ENCODE results near the gene LAPTM4A.
A peak's percentile ranks its signal among the peaks of the same experiment; 100 is the strongest.
"Not testable (repeated sequence)": the region's sequence is repeated elsewhere in the genome, so short reads cannot be mapped to it uniquely, and the experiment has no call there.

The LAPTM4A gene

GRCh38 chr2:20050104-20050645, 1.3 kb downstream of the LAPTM4A start:
- peak; percentile 40 for DNase-seq

GRCh38 chr2:20049637-20050036, 1.8 kb downstream of the LAPTM4A start:
- DNase-seq, result no peak

DNA sequence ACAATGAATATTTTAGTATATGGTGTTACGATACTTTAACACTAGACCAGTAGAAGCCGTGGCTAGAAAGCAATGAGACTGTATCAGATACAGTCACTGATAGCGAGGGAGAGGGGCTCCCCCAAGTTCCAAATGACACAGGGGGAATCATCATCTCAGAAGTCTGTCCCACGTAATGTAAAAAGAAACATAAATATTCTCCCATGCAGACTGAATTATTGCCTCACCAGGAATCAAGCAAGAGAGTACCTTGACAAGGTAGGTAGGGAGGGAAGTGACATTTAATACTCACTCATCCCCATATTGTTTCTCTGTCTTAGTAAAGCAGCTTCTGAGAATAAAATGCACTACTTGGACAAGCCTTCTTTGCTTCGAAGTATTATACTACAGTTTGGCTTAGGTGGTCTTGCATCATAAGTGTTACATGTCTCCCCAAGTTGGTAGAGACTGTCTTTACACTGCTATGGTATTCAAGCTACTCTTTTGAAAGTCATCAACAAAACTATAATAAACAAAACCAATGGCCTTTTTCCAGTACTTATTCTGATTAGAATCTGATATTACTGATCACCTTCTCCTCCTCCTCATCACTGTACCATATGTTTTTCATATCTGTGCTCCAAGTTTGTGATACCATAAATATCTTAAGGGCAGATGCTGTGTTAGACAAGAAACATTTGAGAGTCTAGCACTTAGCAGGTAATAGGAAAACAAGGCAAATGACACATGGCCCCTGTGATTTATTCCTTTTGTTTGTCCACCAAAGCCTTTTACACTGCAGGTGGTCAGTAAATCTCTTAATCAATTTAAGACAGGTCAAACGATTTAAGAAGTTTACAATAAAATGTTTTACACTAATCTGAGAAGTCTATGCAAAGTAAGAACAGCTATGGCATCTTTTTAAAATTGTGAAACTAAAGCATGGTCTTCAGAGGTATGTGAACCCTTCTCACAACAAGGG, 2.7 kb downstream of the LAPTM4A start:
- DNase-seq, result no peak

- not testable (repeated sequence) for DNase-seq
Measured at GRCh38 chr2:20045712-20046292, 5.6 kb downstream of the LAPTM4A start.

GRCh38 chr2:20044778-20045177, 6.7 kb downstream of the LAPTM4A start:
- no peak for DNase-seq

- DNase-seq, result no peak
Measured at GRCh38 chr2:20042531-20042930, 8.9 kb downstream of the LAPTM4A start.

DNA sequence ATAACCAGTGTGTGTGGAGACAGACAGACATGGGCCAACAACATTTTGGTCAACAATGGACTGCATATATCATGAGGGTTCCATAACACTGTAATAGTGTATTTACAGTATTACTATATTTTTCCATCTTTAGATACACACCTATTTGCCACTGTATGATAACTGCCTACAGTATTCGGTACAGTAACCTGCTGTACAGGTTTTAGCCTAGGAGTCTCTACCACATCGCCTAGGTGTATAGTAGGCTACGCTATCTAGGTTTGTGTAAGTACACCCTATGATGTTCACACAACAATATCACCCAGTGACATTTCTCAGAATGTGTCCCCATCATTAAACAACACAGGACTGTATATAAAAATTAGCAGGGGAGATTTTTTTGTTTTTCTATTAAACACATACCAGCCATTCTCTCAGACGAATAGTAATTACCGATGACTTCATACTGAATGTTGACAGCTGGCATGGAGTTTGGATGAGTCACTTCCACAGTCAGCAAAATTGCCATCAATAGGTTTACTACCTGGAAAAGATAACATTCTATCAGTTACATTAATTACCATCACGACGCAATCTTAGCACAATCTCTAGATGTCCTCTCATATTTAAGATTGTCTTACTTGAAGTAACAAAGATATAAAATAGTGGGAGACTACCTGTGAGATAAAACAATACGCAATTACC, 10.8 kb downstream of the LAPTM4A start:
- DNase-seq, result no peak

- no peak for DNase-seq
Measured at GRCh38 chr2:20037660-20038059, 13.8 kb downstream of the LAPTM4A start.

- DNase-seq, result no peak
Measured at GRCh38 chr2:20035955-20036666, 15.3 kb downstream of the LAPTM4A start.

DNA sequence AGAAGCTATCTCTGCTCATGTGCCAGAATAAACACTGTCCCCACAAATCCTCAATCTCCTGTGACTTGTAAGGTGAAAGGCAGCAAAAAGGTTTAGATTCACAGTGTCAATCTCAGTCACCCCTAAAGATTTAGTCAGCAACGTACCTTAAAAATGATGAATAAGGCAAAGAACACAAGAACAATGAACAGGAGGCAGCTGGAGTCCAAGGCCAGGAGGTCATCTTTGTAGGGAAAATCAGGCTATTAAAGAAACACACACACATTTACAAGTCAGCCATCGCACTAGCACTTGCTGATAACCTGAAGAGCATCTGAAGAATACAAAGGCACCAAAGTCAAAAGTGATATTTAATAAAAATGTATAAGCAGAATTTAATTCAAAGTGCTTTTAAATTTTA, 16.6 kb downstream of the LAPTM4A start:
- DNase-seq, result no peak

GRCh38 chr2:20034218-20034617, 17.2 kb downstream of the LAPTM4A start:
- no peak for DNase-seq

DNA sequence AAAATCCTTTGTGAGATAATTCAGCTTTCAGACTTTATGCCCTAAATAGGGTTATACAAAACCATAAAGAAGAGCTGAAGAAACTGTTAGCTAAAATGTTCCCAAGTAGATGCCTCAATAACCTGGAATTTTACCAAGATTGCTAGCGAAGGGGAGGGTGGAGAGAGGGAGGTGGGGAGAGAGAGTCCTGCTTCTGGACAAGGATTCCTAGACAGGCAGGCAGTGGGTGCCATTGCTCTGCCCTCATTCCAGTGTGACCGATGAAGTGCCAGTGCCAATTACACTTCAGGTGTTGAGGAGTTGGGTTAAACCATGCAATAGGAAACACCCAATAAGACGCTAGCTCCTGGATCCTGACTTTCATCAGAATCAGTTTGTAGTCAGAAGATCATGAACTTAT, 18.1 kb downstream of the LAPTM4A start:
- no peak for DNase-seq

- DNase-seq, result no peak
Measured at GRCh38 chr2:20030224-20030623, 21.2 kb downstream of the LAPTM4A start.

GRCh38 chr2:20027705-20028434, 23.6 kb downstream of the LAPTM4A start:
- DNase-seq, result no peak

GRCh38 chr2:20027260-20027677, 24.2 kb downstream of the LAPTM4A start:
- no peak for DNase-seq

GRCh38 chr2:20025065-20025786, 26.2 kb downstream of the LAPTM4A start:
- no peak for DNase-seq

- DNase-seq, result no peak
Measured at GRCh38 chr2:20023688-20024087, 27.7 kb downstream of the LAPTM4A start.

DNA sequence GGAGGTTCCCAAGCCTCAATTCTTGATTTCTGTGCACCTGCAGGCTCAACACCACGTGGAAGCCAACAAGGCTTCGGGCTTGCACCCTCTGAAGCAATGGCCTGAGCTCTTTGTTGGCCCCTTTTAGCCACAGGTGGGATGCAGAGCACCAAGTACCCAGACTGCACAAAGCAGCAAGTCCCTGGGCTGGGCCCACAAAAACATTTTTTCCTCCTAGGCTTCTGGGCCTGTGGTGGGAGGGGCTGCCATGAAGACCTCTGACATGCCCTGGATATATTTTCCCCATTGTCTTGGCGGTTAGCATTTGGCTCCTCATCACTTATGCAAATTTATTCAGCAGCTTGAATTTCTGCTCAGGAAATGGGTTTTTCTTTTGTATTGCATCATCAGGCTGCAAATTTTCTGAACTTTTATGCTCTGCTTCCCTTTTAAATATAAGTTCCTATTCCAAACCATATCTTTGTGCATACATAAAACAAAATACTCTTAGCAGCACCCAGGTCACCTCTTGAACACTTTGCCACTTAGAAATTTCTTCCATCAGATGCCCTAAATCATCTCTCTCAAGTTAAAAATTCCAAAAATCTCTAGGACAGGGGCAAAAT, 29.9 kb downstream of the LAPTM4A start:
- DNase-seq, result no peak

DNA sequence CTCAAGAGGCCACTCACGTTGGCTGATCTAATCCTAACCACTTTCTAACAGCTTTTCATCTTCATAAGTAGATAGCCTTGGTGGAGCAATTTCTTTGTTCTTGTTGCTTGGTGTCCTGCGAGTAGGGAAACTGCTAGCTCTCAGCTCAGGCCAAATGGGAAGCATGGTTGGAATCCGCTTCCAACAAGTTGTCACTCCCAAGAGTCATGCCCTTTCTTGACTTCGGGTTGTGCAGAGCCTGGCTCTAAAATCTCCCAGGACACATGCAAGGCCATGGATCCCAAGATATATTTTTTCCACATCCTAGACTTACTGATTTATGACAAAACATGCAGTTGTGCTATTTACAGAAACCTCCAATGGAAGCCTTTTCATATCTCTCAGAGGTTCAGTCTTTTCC, 31.7 kb downstream of the LAPTM4A start:
- no peak for DNase-seq

DNA sequence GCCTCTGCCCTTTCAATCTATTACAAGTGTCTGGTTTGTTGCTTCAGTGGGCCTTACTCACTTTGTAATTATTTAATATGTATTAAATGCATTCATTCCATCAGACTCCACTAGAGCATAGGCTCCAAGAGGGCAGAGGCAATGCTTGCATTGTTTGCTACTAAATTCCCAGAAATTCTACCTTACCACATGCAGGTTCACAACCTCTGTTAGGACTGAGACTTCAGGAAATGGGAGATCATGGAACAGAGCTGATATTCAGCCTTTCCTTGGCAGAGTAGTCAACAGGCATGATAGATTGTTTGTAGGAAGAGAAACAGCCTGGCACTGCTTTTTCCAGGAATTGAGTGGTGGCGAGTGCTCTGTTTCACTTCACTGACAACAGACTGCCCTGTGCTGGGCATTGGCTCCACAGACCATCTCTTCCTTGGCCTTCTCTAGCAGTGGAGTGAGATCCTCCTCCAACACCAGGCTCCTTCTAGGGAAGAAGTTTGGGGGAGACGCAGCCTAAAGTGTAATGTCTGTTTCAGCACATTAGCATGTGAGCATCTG, 32.8 kb downstream of the LAPTM4A start:
- DNase-seq, result no peak

DNA sequence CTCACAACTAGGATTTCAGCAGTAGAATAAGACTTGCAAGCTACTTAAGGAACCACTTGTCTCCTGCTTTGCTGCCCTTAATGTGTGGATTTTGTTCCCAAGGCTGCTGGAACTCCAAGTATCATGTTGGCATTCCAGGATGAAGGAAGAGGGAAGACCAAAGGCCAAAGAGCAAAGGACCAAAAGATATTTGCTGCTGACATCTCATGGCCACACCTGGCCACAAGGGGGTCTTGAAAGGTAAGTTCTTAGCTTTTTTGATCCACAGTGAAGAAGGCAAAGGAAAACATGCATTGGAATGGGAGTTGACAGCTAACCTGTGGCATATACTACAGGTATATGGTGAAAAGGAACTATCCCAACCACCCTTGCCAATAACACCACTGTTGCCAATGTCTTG, 35.1 kb downstream of the LAPTM4A start:
- no peak for DNase-seq
